ENCODE measurements around the gene ZNF444. TPM values are rescaled to one million over a fixed set of nuclear protein-coding genes. Genes with fewer than 3 reads are reported as not detected.

The ZNF444 gene
- total RNA-seq, 1 donor from 2014 or later, result 47.9 TPM

Other genes with a start within 250 kb of the ZNF444 start
- not detected in 2 replicates for gene NLRP13, start 209.0 kb upstream of the ZNF444 start, total RNA-seq
- not detected in 2 replicates for gene NLRP8, start 193.5 kb upstream of the ZNF444 start, total RNA-seq
- gene NLRP5, start 154.5 kb upstream of the ZNF444 start, total RNA-seq, result not detected in 2 replicates
- 27.8 and 31.4 TPM in 2 replicates for gene ZNF787, start 20.0 kb upstream of the ZNF444 start, total RNA-seq
- gene GALP, start 34.7 kb downstream of the ZNF444 start, total RNA-seq, result not detected in 2 replicates
- not detected in 2 replicates for gene ZSCAN5B, start 56.5 kb downstream of the ZNF444 start, total RNA-seq
- not detected in 2 replicates for gene ZSCAN5C, start 61.0 kb downstream of the ZNF444 start, total RNA-seq
- not detected in 2 replicates for gene EDDM13, start 131.5 kb downstream of the ZNF444 start, total RNA-seq
- 8.9 and 11.1 TPM in 2 replicates for gene ZSCAN5A, start 173.6 kb downstream of the ZNF444 start, total RNA-seq

All from osteocyte (in vitro differentiated cells).